ENCODE measurements around the gene SLC13A2.

Gene SLC13A2

GRCh38 chr17:28529013-28529400 lies 55.6 kb downstream of the SLC13A2 start:
- H3K27ac ChIP-seq: no peak overlapping the region
- no peak for DNase-seq (ENCODE audit: low spot score)
- TF ChIP-seq CTCF (IDR thresholded peaks at IDR 0.05): no peak
- no peak overlapping the region for H3K4me3 ChIP-seq

GRCh38 chr17:28530250-28530649 lies 56.8 kb downstream of the SLC13A2 start:
- no peak overlapping the region for H3K4me3 ChIP-seq
- no peak overlapping the region for H3K27ac ChIP-seq
- no peak for TF ChIP-seq CTCF (IDR thresholded peaks at IDR 0.05)
- no peak for DNase-seq (ENCODE audit: low spot score)

- Histone ChIP-seq H3K4me3 (no peak overlapping the region), H3K27ac (no peak overlapping the region)
- no peak for DNase-seq (ENCODE audit: low spot score)
- TF ChIP-seq CTCF (IDR thresholded peaks at IDR 0.05): no peak
Observed at GRCh38 chr17:28530926-28531325, 57.5 kb downstream of the SLC13A2 start.

GRCh38 chr17:28532050-28532960 lies 58.9 kb downstream of the SLC13A2 start:
- no peak for TF ChIP-seq CTCF (IDR thresholded peaks at IDR 0.05)
- DNase-seq (ENCODE audit: low spot score): no peak
- H3K4me3 ChIP-seq: no peak overlapping the region
- H3K27ac ChIP-seq: no peak overlapping the region

- Histone ChIP-seq H3K27ac (no peak overlapping the region), H3K4me3 (no peak overlapping the region)
- DNase-seq (ENCODE audit: low spot score): no peak
- no peak for TF ChIP-seq CTCF (IDR thresholded peaks at IDR 0.05)
Observed at GRCh38 chr17:28533091-28533807, 59.8 kb downstream of the SLC13A2 start.

GRCh38 chr17:28534740-28535375 lies 61.4 kb downstream of the SLC13A2 start:
- DNase-seq (ENCODE audit: low spot score): no peak
- H3K27ac ChIP-seq: no peak overlapping the region
- TF ChIP-seq CTCF (IDR thresholded peaks at IDR 0.05): no peak
- no peak overlapping the region for H3K4me3 ChIP-seq
